CD4-positive, alpha-beta T cell treated with Interleukin-10 for 1 hour (primary cell): Measurements from ENCODE around the gene SLC26A5.

Experiments used
- DNase-seq: peaks from one replicate; pipeline ENCODE4 v3.0.0-alpha.2; 2020

The SLC26A5 gene

DNA sequence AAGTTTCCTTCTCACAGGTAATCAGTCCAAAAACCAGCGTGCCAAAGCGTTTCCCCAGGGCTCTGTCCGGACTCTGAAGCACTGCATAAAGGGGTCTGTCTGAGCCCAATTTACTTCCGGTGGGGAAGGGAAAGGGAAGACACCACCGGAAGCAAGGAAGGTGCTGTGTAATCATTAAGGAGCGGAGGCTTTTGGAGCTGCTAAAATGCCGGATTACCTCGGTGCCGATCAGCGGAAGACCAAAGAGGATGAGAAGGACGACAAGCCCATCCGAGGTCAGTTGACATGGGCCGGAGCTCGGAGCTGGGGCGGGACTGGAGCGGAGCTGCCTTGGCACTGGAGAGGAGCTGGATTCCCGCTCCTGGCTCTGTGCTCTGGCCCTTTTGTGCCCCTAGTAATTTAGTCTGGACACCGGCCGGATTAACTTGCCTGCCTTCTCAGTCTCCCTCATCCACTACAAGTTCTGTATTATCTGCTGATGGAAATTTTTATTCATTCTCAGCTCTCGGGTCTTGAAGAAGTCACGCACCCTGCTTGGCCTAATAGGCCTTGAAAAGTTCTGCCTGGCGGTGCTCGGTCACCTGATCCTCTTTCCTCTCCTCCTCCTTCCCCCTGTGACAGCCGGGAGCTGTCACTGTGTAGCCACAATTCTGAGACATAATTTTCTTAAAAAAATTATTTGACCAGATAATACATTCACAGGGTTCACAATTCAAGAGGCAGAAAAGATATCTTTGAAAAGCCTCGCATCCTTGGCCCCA, 98.3 kb downstream of the SLC26A5 start, which contains the start of gene PSMC2:
PSMC2 (plus strand) TSS at position 137 of the 761 bp plus-strand sequence; CDS start at position 206, 69 bp downstream.
- DNase-seq, result peak; percentile 91

DNA sequence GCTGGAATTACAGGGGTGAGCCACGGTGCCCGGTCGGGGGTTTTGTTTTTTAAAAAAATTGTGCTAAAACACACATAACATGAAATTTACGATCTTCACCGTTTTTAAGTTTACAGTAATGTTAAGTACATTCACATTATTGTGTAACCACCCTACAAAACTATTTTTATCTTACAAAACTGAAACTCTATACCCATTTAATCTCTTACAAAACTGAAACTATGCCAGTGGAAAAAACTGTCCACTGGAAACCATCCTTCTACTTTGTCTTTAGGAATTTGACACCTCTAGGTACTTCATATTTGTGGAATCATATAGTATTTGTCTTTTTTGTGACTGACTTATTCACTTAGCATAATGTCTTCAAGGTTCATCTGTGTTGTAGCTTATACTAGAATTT, 99.6 kb downstream of the SLC26A5 start:
- DNase-seq, result no peak

DNA sequence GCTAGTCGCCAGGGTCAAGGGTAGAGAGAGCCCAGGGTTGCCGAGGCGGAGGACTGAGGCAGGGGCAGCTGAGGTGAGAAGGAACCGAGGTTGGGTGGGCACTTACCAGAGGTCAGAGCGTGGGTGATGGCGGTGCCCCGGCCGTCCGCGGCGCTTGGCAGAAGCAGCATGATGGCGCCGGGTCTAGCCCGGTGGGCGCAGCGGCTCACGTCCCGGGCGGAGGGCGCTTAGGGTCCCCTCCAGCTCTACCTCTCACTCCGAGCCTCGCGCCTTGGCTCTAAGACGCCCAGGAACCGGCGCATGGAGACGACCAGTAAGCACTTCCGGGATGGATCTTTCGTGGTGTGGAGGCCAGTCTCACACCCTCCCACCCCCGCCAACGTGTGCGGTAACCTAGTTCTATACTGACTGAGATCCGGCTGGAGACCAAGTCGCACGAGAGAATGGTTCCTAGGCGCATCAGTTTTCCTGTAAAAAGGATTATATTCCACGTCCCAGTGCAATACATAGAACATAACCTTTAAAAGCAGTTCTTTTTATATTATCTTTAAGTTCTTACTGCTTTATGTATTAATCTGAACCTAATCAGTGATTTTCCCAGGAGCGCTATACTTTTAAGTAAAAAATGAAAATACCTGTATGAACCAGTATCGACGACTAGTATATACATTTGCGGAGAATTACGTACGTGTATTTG, 101.4 kb downstream of the SLC26A5 start, which contains the start of gene DNAJC2:
DNAJC2 (minus strand) TSS at position 315 of the 697 bp plus-strand sequence; CDS start at position 170, 145 bp downstream.
- peak; percentile 89 for DNase-seq

DNA sequence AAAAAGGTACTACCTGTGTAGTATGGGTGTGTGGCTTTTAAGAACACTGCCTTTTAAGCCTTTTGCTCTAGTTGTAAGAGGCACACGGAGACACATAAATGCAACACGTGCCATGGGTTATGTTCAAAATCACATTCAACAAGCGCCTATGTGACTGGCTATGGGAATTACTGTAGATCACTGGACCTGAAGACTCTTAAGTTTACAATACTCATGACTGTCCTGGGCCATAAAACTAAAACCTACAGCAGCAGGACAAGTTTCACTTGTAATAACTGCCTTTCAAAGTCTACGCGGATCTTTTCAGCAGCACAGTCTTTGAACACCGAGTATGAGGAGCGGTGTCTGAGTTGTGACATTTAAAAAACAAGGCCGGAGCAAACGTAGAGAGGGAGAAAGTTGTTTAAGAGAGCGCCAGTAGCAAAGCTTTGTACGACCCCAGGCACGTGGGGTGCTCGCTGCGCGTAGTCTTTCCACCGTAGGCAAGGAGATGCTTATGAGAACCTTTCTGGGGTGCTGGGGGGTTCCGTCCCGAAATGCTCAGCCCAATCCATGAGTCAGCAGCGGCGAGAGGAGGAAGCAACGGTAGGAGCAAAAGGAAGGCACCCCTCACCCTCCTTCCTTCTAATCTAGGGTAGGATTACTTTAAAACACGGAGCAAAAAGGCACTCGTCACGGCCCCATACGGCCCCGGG, 102.1 kb downstream of the SLC26A5 start:
- peak; percentile 28 for DNase-seq

DNA sequence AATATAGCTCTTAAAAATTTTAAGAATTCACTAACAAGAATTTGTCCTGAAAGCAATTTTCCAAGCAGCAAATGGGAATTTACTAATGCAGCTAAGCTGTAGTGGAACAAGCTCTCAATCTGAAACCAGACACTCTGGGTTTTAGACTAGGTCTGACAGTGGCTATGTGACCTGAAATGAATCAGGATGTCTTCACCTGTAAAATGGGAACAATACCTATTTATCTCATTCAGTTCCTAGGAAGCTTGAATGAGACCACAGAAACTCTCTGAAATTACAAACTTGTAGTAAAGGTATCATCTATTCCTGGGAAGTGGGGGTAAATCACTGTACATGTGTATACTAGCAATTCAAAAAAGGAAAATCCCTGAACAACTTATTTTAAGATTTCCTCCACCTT, 102.7 kb downstream of the SLC26A5 start:
- DNase-seq, result no peak

DNA sequence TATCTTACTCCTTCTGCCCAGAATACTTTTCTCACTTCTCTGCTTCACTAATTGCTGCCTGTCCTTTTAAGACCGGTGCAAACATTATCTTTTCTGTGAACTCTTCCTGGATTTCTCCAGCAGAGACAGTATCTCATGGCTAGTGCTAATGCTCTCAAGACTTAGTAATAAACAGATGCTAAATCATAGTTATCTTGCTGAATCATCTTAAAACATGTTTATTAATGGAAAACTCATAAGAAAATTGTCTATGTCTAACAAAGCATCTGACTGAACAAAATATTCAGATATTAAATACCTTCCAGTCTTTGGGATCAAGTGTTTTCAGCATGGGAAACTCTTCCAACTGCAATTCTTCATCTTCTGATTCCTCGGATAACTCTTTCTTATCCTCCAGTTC, 104.5 kb downstream of the SLC26A5 start:
- no peak for DNase-seq

DNA sequence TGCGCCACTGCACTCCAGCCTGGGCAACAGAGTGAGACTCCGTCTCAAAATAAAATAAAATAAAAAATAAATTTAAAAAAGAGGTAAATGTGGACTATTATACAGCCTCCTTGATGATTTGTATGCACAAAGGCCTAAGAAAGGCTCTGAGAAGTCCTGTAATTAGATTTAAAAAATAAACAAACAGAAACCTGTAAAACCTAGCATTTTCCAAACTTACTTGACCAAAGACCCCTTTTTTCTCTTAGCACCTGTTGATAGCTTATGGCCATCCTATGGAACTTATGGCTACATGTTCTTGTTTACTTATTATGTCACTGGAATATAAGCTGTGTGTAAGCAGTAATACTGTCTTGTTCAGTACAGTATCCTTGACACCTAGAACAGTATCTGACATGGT, 107.1 kb downstream of the SLC26A5 start:
- no peak for DNase-seq

DNA sequence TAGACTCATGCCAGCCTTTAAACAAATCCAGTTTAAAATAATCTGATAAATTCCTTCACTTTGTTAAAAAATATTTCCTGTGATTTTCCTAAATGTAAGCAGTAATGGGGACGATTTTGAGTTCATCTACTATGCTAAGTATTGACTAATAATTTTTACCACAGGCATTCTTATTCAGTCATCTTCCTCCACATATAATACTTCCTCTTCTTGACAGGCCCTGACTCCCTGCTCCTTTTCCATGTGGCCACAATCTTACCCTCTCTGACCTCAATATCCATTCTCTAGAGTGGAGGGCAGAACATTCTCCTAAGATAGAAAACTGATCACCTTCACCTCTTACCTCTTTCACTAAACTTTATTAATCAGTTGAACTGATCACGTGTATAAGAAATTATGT, 109.2 kb downstream of the SLC26A5 start:
- no peak for DNase-seq

DNA sequence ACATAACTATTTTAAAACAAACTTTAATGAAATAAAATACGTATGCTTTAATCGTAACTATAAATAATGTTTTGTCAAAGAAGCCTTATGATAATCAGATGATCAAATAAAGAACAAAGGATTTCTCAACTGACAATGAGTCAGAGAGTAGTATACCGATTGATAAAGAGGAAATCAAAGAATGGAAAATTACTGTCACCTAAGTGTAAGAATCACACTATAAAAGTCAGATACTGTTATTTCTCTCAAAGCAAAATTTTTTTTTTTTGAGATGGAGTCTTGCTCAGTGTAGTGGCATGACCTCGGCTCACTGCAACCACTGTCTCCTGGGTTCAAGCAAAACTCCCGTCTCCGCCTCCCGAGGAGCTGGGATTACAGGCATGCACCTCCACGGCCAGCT, 120.3 kb downstream of the SLC26A5 start:
- no peak for DNase-seq
